Stimulated activated CD8-positive, alpha-beta memory T cell treated with anti-CD3 and anti-CD28 coated beads, Interleukin-15, amount 100 ng/mL, for 4 hours (primary cell): ENCODE measurements around the gene PLB1.
A peak's percentile ranks its signal among the peaks of the same experiment; 100 is the strongest.

Experiments
- DNase-seq, 2 donors: peaks; one replicate each; pipeline ENCODE4 v3.0.0-alpha.2; 2020; ENCODE audit warnings: low read depth in 2 of 2

PLB1 gene

GRCh38 chr2:28565720-28566295 is 69.9 kb downstream of the PLB1 start:
- DNase-seq = no peak

DNA sequence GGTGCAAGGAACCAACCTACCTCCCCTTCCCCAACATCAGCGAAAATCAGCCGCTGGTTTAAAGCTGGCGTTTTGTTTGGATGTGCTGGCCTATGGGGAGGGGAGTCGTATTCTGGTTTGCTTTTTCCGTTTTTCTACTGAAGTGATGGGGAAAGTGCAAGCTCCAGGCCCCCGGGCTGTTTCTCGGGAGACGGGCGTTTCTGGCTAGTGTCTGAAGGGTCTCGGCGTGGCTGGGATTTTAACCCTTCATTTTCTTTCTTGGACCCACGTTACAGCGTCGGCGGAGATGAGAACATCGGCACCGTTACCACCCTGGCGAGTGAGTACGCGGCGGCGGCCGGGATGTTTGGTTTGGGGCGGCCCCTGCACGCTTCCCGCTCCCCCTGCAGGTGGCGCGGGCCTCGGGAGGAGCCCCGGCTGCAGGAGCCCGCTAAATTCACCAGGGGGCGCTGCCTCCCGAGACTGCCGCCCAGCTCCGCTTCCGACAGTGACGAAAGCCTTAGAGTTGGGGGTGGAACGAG is 70.7 kb downstream of the PLB1 start:
- DNase-seq = peak; percentile 75 to 78

DNA sequence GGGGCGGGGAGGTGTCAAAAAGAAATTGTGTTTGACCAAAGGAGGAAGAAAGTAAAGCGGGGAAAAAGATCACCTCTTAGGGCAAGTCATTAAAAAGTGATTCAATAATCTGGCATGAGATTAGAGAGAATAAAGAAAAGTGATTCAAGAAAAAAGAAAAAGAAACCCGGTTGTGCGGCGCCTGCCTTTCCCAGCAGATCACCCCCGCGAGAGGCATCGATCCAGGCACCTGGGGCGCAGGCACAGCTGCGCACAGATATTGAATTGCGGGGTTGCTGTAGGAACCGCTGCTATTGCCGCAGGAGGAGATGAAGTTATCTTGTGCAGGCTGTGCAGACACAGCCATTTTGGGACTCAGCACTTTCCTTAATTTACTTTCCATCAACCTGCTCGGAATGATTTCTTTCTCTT is 71.2 kb downstream of the PLB1 start:
- no peak for DNase-seq

DNA sequence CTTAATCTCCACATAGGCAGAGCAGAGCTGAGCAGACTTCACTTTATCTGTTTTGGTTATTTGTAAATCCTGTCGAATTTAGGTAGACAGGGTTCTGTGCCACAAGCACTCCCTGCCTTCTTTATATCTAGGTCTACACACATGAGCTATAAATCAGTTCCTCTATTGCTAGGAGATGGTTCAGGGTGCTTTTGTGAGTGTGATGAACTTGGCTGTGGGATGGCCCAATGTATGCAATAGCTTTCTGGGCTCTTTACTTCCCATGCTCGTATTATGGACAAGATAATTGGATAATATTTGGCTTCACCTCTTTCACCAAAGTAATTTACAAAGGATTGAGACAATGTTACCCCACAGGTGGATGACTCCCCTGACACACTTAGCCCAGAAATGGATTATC is 72.2 kb downstream of the PLB1 start:
- no peak for DNase-seq

GRCh38 chr2:28568533-28568932 is 72.7 kb downstream of the PLB1 start:
- no peak for DNase-seq

DNA sequence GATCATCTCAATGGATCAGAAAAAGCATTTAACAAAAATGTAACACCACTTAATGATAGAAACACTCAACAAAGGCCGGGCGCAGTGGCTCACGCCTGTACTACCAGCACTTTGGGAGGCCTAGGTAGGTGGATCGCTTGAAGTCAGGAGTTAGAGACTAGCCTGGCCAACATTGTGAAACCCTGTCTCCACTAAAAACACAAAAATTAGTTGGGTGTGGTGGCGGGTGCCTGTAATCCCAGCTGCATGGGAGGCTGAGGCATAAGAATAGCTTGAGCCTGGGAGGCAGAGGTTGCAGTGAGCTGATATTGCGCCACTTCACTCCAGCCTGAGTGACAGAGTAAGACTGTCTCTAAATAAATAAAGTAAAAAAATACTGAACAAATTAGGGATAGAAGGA is 74.6 kb downstream of the PLB1 start:
- DNase-seq = no peak

DNA sequence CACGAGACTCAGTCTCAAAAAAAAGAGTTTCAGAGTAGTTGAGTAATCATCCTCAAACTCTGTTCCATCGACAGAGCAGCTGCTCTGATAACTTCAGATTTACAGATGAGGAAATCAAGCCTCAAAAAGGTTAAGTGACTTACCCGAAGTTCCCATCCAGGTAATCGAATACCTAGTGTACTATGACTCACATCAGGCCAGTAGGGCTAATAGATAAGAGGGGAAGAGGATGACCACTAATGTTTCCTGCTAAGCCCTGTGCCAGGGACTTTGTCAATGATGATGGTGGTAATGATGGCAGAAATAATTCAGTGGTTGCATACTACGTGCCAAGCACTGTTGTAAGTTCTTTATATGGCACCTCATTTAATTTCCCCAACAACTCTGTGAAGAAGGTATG is 80.9 kb downstream of the PLB1 start:
- DNase-seq = no peak

DNA sequence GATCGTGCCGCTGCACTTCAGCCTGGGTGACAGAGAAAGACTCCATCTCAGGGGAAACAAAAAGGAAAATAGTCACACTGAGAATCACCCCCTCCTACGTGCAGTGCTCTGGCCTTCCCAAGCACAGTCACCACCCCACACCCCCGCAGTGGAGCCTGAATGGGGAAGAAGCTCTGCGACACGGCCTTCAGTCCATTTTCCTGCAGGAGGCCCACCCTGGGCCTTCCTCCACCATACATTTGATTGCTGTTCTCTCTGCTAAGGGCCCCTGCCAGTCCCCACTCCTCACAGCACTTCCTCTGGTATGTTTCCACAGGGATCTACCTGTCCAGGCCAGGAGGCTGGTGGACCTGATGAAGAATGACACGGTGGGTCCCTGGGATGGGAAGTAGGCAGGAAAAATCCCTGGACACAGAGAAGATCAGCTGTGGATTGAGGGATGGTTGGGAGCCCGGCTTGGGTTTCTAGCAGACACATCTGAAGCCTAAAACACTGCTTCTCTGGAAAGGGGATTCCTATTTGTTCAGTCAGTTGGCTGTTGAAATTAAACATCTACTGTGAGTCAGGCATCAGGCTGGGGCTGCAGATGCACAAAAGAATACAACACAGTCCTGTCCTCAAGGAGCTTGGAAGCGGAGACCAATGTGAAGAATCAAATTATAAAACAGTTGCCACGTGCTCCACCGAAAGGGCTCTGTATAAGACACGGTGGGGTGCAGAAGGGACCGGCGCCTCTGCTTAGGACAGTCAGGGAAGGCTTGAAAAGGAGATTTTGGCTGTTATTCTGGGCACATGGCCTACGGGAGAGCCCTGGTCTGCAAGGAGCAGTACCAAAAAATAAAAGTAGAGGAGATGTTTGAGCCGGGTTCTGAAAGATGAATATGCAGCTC is 82.2 kb downstream of the PLB1 start:
- DNase-seq = no peak

DNA sequence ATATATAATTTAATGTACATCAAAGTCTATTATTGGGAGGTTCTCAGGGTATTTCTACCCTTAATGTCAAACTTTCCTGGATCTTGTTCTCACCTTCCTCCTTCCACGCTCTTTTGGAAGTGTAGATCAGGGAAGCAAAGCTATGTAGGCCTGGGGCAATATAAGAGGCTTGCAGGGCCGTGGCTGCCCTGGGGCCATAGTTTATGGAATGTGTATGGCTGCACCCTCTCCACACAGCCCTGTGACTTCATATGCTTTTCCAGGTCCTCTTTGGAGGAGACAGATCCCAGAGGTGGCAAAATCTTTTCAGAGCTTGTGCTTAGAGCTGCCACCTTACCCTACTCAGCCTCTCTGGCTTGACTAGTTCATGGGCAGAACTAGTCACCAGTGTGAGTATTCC is 82.9 kb downstream of the PLB1 start:
- no peak for DNase-seq

- no peak for DNase-seq
These were observed 83.7 kb downstream of the PLB1 start for GRCh38 chr2:28579606-28580005.

- no peak for DNase-seq
These were observed 84.2 kb downstream of the PLB1 start for GRCh38 chr2:28580078-28580477.

DNA sequence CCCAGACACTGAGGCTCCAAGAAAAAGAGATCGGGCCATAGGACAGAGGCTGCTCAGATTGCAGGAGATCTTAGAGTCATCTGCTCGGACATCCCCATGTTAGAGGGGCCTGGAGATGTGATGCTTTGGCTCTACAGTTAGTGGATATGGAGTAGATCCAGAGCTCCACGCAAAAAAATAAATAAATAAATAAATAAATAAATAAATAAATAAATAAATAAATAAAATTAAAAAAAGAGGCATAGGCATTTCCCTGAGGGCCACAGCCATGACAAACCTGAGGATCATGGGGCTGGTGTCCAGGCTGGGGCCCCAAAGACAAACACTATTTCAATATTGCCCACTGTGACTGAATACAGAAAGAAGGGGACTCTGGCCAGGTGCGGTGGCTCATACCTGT is 85.5 kb downstream of the PLB1 start:
- DNase-seq = no peak

DNA sequence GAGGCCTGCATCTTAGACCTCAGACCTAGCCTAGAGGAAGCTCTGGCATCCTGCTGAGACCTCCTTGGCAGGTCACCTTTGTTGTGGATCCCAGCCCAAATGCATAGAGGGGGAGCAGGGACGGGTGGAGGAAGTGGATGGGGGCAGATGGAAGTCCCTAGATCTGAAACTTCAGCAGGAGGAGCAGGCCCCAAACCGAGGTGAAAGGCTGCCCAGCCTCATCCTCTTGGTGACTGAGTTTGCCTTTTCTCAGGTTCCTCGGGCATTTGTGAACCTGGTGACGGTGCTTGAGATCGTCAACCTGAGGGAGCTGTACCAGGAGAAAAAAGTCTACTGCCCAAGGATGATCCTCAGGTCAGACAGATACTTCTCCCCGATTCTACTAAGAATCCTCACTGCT is 86.3 kb downstream of the PLB1 start:
- no peak for DNase-seq

DNA sequence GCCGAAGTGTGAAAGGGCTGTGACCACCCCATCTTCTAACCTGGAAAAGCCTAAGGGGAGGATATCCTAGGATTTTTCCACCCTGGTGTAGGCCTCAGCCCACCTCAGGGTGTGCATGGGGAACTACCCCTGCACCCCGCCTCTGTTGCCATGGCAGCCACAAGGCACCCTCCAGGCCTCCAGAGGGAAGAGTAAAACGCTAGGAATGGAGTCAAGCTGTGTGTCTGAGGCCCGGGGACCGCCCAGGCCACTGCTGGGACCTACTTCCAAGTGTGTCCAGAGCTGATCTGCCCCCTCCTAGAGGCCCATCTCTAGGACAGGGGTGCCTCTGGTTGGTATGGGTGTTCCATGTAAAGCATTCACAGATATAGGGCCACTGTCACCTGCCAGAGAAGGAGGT is 86.7 kb downstream of the PLB1 start:
- DNase-seq = no peak

- DNase-seq = peak; percentile 57 to 68
These were observed 88.2 kb downstream of the PLB1 start for GRCh38 chr2:28583899-28584553.

DNA sequence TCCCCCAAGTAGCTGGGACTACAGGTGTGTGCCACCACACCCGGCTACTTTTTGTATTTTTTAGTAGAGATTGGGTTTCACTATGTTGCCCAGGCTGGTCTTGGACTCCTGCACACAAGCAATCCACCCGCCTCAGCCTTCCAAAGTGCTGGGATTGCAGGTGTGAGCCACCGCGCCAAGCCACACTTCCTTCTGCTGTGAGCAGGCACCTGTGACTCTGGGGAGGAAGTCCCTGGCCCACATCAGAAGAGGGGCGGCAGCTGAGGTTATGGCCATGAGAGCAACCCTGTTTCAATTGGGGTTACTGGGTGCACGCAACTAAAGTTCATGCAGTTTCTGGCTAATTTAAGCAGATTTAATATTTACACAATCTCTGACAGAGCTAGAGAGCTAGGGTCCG is 91.0 kb downstream of the PLB1 start:
- DNase-seq = no peak

DNA sequence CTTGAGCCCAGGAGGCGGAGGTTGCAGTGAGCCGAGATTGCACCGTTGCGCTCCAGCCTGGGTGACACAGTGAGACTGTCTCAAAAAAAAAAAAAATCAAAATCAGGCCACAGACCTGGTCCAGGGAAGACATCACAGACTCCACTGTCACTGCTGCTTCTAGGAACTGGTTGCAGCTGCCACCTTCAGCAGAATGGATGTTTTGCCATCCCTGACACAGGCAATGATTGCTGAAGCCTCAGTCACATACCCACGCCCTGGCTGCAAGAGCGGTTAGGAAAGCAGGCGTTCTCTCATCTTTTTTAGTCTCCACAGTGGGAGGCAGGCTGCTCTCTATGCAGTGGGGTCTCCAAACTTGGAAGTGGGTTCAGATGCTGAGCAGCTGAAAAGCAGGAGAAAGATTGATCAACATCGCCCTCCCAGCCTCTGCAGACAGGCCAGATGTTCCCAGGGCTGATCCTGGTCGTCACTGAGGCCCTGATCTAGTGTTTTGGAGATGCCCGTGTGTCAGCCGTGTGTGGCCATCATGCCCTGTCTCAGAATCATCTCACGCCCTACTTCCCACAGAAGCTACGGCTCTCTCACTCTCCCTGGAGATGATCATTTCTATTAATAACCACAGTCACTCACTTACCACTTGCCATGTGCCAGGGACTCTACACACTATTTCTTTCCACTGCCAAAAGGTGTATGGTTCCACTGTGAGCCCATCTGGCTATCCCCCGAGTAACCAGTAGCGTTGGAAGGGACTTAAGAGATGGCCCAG is 91.8 kb downstream of the PLB1 start:
- DNase-seq = no peak

GRCh38 chr2:28588292-28588670 is 92.4 kb downstream of the PLB1 start:
- no peak for DNase-seq

GRCh38 chr2:28589746-28590463 is 94.0 kb downstream of the PLB1 start:
- no peak for DNase-seq

- no peak for DNase-seq
These were observed 94.8 kb downstream of the PLB1 start for GRCh38 chr2:28590496-28591301.
